Stomach smooth muscle (tissue), 2 donors: ENCODE data around the gene IST1.

ENCODE experiments used
- H3K27ac ChIP-seq: one replicate; pipeline ENCODE4 v1.7.0; 2013; ENCODE audit warnings: mild to moderate bottlenecking, low read length, inconsistent platforms
- H3K27me3 ChIP-seq, 2 donors: one replicate each; pipeline ENCODE4 v1.7.0; 2013; ENCODE audit warnings: low read length in 2 of 2; ENCODE audit not compliant: insufficient read depth in 2 of 2, control insufficient read depth in 1 of 2
- H3K36me3 ChIP-seq, 2 donors: one replicate each; pipeline ENCODE4 v1.7.0; 2013; ENCODE audit warnings: low read length in 2 of 2; ENCODE audit not compliant: control insufficient read depth in 2 of 2, insufficient read depth in 2 of 2
- H3K4me1 ChIP-seq: one replicate; pipeline ENCODE4 v1.7.0; 2013; ENCODE audit warnings: low read length; ENCODE audit not compliant: control insufficient read depth, insufficient read depth
- H3K4me3 ChIP-seq, 2 donors: one replicate each; pipeline ENCODE4 v1.7.0; 2013; ENCODE audit warnings: low read length in 2 of 2
- H3K9ac ChIP-seq, 2 donors: one replicate each; pipeline ENCODE4 v1.7.0; 2013; ENCODE audit warnings: low read length in 2 of 2, mild to moderate bottlenecking in 1 of 2
- H3K9me3 ChIP-seq, 2 donors: one replicate each; pipeline ENCODE4 v1.7.0; 2013; ENCODE audit warnings: low read length in 2 of 2; ENCODE audit not compliant: control insufficient read depth in 2 of 2
- donor health status: healthy.
- donor health status: Pancreatic carcinoma.

The IST1 gene

DNA sequence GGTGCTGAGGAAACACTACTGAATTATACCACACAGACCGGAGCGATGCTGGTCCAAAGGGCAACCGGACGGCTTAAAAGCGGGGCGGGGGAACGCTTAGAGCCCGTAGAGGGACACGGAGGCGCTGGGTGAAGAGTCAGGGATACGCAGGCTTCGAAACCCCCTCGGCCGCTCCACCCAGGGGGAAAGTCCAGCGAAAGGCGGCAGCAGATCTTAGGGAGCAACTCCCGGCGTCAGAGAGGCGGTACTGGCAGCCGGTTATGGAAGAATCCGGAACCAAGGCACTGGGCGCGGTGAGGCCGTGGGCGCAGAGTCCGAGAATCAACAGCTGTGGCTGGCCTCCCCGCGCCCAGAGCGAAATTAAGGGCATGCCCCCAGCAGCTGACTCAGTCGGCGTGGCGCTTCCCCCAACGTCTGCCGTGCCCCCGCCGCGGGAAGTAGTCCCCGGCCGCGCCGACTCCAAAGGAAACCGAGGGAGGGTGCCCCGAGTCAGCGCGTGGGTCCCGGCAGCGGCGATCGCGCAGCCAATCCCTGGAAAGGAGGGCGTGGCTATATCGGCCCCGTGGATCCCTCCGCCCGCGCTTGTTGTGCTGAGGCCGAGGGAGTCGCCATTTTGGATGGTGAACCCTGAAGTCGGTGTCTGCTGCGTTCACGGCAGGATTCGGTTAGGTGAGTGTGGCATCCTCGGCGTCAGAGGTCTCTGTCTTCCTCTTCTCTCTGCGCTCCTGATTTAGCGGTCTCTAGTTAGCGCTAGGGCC lies at the start of gene IST1:
Gene IST1, plus strand, starts transcription at position 611 of the 758 bp plus-strand sequence. CDS start 20,110 bp downstream, outside the sequence.
- no peaks in the 10 kb centered on the region for H3K9me3 ChIP-seq
- H3K4me1 ChIP-seq: peaks cover 10% of the 10 kb centered on the region
- H3K4me3 ChIP-seq: peak within 1 kb of the TSS; percentile 98
- H3K27me3 ChIP-seq: no peaks in the 10 kb centered on the region
- H3K27ac ChIP-seq: peak within 1 kb of the TSS; percentile 95
- no peaks in the 10 kb centered on the region for H3K36me3 ChIP-seq
- H3K9ac ChIP-seq: peak within 1 kb of the TSS; percentile 97 to 100

GRCh38 chr16:71845639-71846430 lies 49.5 kb upstream of the IST1 start, which contains the start of gene ATXN1L:
Gene ATXN1L, plus strand, starts transcription at chr16:71845976. Its CDS starts 3,765 bp downstream, at chr16:71849741.
- Histone ChIP-seq H3K36me3 (peaks cover 16 to 17% of the 10 kb centered on the region in 2 donors), H3K27me3 (no peaks in the 10 kb centered on the region), H3K4me3 (peak within 1 kb of the TSS; percentile 73 to 94), H3K9me3 (no peaks in the 10 kb centered on the region), H3K4me1 (peaks cover 10% of the 10 kb centered on the region), H3K9ac (peak within 1 kb of the TSS; percentile 94), H3K27ac (peak within 1 kb of the TSS; percentile 82)

GRCh38 chr16:71846431-71846830 lies 48.9 kb upstream of the IST1 start:
- Histone ChIP-seq H3K27me3 (no peaks in the 10 kb centered on the region), H3K4me3 (peak overlapping the region; percentile 73 to 94), H3K4me1 (peaks cover 10% of the 10 kb centered on the region), H3K9ac (peak overlapping the region; percentile 90 to 94), H3K27ac (peak overlapping the region; percentile 82), H3K9me3 (no peaks in the 10 kb centered on the region), H3K36me3 (peaks cover 17 to 23% of the 10 kb centered on the region in 2 donors)

GRCh38 chr16:71847096-71847495 lies 48.2 kb upstream of the IST1 start:
- Histone ChIP-seq H3K27ac (no peak overlapping the region), H3K27me3 (no peaks in the 10 kb centered on the region), H3K4me1 (peaks cover 10% of the 10 kb centered on the region), H3K36me3 (peaks cover 20 to 29% of the 10 kb centered on the region in 2 donors), H3K4me3 (peak overlapping the region; percentile 73 to 94), H3K9ac (no peak overlapping the region), H3K9me3 (no peaks in the 10 kb centered on the region)

DNA sequence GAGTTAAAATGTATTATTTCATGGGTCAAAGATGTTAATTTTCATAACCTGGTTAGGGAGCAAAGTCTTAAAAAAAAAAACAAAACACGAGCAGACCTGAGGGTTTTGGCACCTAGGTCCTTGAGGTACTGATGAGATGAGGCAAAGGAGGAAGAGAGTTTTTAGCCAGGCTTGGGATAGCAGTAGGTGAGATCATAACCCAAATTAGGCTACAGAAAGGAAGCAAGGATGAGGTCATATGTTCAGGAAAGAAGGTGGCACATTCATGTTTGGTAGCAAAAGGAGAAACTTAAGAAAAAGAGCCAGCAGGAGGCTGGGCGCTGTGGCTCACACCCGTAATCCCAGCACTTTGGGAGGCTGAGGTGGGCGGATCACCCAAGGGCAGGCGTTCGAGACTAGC lies 46.7 kb upstream of the IST1 start:
- Histone ChIP-seq H3K4me3 (no peak overlapping the region), H3K9me3 (no peaks in the 10 kb centered on the region), H3K36me3 (peaks cover 27 to 33% of the 10 kb centered on the region in 2 donors), H3K4me1 (peaks cover 11% of the 10 kb centered on the region), H3K9ac (no peak overlapping the region), H3K27me3 (no peaks in the 10 kb centered on the region), H3K27ac (no peak overlapping the region)

GRCh38 chr16:71851746-71852145 lies 43.6 kb upstream of the IST1 start:
- no peaks in the 10 kb centered on the region for H3K27me3 ChIP-seq

DNA sequence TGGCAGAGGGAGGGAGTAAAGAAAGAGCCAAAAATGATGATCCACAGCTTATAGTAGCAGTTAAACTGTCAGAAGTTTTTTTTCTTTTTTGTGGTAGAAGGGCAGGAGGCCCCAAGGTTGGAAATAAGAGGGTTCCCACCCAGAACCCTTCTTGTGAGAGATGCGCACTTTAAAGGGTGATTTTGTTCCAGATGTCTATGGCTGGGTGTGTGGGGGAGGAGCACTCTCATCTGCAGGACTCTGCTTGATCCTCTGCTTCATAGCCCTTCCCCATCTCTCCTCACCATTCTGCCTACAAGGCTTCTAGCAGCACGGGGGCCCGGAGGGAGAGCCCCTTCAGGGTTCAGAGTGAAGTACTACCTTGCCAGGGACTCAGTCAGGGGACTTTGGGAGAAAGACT lies 43.2 kb upstream of the IST1 start:
- Histone ChIP-seq H3K9me3 (no peaks in the 10 kb centered on the region), H3K4me1 (peaks cover 10% of the 10 kb centered on the region), H3K4me3 (no peak overlapping the region), H3K27ac (no peak overlapping the region), H3K9ac (no peak overlapping the region), H3K36me3 (peaks cover 27 to 44% of the 10 kb centered on the region in 2 donors), H3K27me3 (no peaks in the 10 kb centered on the region)

More at GRCh38 chr16:71851746-71852145, 43.6 kb upstream of the IST1 start:
- no peak overlapping the region for H3K9ac ChIP-seq
- peaks cover 10% of the 10 kb centered on the region for H3K4me1 ChIP-seq
- no peak overlapping the region for H3K27ac ChIP-seq
- peaks cover 27 to 44% of the 10 kb centered on the region in 2 donors for H3K36me3 ChIP-seq
- H3K4me3 ChIP-seq: no peak overlapping the region
- H3K9me3 ChIP-seq: no peaks in the 10 kb centered on the region

DNA sequence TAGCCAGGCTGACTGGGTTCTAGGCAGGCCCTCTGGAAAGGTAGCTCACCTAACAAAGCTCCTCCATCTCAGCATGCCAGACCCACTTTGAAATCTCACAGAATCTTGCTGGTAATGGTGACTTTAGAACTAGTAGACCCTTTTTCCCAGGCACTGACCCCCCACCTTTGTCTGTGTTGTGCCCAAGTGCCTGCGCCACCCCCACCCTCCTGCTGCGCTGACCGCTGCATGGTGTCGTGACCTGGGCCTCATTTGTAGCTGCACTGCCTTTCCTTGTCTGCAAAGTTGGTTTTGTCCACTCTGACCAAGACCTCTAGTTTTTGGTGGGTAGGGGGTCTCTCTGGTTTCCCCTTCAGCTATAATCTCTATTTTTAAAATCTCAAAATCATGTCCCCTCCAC lies 42.8 kb upstream of the IST1 start:
- no peak overlapping the region for H3K9ac ChIP-seq
- H3K9me3 ChIP-seq: no peaks in the 10 kb centered on the region
- H3K27me3 ChIP-seq: no peaks in the 10 kb centered on the region
- H3K27ac ChIP-seq: no peak overlapping the region
- H3K36me3 ChIP-seq: peaks cover 27 to 44% of the 10 kb centered on the region in 2 donors
- no peak overlapping the region for H3K4me3 ChIP-seq
- peaks cover 10% of the 10 kb centered on the region for H3K4me1 ChIP-seq

- H3K4me1 ChIP-seq: peaks cover 12% of the 10 kb centered on the region
- no peaks in the 10 kb centered on the region for H3K27me3 ChIP-seq
- no peak overlapping the region for H3K9ac ChIP-seq
- no peak overlapping the region for H3K4me3 ChIP-seq
- no peaks in the 10 kb centered on the region for H3K9me3 ChIP-seq
- no peak overlapping the region for H3K27ac ChIP-seq
- H3K36me3 ChIP-seq: peaks cover 27 to 44% of the 10 kb centered on the region in 2 donors
Measured at GRCh38 chr16:71853413-71853812, 41.9 kb upstream of the IST1 start.

GRCh38 chr16:71854369-71854948 lies 40.9 kb upstream of the IST1 start:
- Histone ChIP-seq H3K4me1 (peaks cover 13% of the 10 kb centered on the region), H3K27me3 (no peaks in the 10 kb centered on the region), H3K27ac (no peak overlapping the region), H3K4me3 (no peak overlapping the region), H3K9ac (no peak overlapping the region), H3K36me3 (peaks cover 28 to 37% of the 10 kb centered on the region in 2 donors), H3K9me3 (no peaks in the 10 kb centered on the region)
